GM12874 (cell line): ENCODE measurements around the gene TPPP3.

Experiments used
- TF ChIP-seq, protein P1 (sequence below): IDR thresholded peaks from 2 replicates; pipeline ENCODE4 v1.5.1; 2011; ENCODE audit warnings: low read depth, mild to moderate bottlenecking, control low read depth, low read length, moderate library complexity; ENCODE audit not compliant: insufficient read depth

The TPPP3 gene

GRCh38 chr16:67436640-67437193 is 43.4 kb upstream of the TPPP3 start:
- TF ChIP-seq, protein P1, sequence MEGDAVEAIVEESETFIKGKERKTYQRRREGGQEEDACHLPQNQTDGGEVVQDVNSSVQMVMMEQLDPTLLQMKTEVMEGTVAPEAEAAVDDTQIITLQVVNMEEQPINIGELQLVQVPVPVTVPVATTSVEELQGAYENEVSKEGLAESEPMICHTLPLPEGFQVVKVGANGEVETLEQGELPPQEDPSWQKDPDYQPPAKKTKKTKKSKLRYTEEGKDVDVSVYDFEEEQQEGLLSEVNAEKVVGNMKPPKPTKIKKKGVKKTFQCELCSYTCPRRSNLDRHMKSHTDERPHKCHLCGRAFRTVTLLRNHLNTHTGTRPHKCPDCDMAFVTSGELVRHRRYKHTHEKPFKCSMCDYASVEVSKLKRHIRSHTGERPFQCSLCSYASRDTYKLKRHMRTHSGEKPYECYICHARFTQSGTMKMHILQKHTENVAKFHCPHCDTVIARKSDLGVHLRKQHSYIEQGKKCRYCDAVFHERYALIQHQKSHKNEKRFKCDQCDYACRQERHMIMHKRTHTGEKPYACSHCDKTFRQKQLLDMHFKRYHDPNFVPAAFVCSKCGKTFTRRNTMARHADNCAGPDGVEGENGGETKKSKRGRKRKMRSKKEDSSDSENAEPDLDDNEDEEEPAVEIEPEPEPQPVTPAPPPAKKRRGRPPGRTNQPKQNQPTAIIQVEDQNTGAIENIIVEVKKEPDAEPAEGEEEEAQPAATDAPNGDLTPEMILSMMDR = no peak

GRCh38 chr16:67435758-67436164 is 42.5 kb upstream of the TPPP3 start:
- TF ChIP-seq, protein P1 = no peak

GRCh38 chr16:67433131-67433719 is 39.9 kb upstream of the TPPP3 start:
- TF ChIP-seq, protein P1 = no peak

- TF ChIP-seq, protein P1 = no peak
Measured at GRCh38 chr16:67432506-67432890, 39.2 kb upstream of the TPPP3 start.

- TF ChIP-seq, protein P1 = no peak
Measured at GRCh38 chr16:67431775-67432505, 38.6 kb upstream of the TPPP3 start.

GRCh38 chr16:67430977-67431774 is 37.9 kb upstream of the TPPP3 start, which contains the start of gene HSD11B2:
HSD11B2 (plus strand) TSS chr16:67431121; CDS start chr16:67431249, 128 bp downstream.
- TF ChIP-seq, protein P1 = no peak

- TF ChIP-seq, protein P1 = no peak
Measured at GRCh38 chr16:67430504-67430976, 37.2 kb upstream of the TPPP3 start.
